K562 (cell line): ENCODE results near the gene SPZ1.

Source experiments
- BDP1 ChIP-seq: IDR thresholded peaks from 3 replicates; pipeline ENCODE4 v1.6.1; 2011; ENCODE audit not compliant: insufficient read length, insufficient read depth
- CCAR2 ChIP-seq: fragments of 200-400 bp; formaldehyde crosslinking; IDR thresholded peaks from 2 replicates; pipeline ENCODE4 v1.6.1; 2017; ENCODE audit warnings: mild to moderate bottlenecking, low read depth, low read length
- CEBPB ChIP-seq: fragments of 450-650 bp; IDR thresholded peaks from 2 replicates; pipeline ENCODE4 v1.6.1; 2016; ENCODE audit warnings: missing genetic modification characterization, missing compliant biosample characterization
- HDGF ChIP-seq: fragments of 450-650 bp; IDR thresholded peaks from 2 replicates; pipeline ENCODE4 v1.6.1; 2016
- POLR2AphosphoS5 ChIP-seq: IDR thresholded peaks from 2 replicates; pipeline ENCODE4 v1.6.1; 2011; ENCODE audit warnings: mild to moderate bottlenecking, low read depth, low read length, moderate library complexity; ENCODE audit not compliant: control insufficient read depth, insufficient read depth
- SMAD1 ChIP-seq: fragments of 150-350 bp; IDR thresholded peaks from 2 replicates; pipeline ENCODE4 v1.6.1; 2014; ENCODE audit warnings: low read length, low read depth; ENCODE audit not compliant: partially characterized antibody
- SMC3 ChIP-seq: conservative IDR thresholded peaks from 2 replicates; pipeline ENCODE4 v1.6.1; 2011; ENCODE audit warnings: low read depth, low read length, improper control_type of control experiment; ENCODE audit not compliant: insufficient read depth
- SP2 ChIP-seq: IDR thresholded peaks from 2 replicates; pipeline ENCODE4 v1.6.1; 2011; ENCODE audit warnings: mild to moderate bottlenecking, low read depth, low read length, moderate library complexity; ENCODE audit not compliant: poor library complexity, severe bottlenecking; ENCODE audit errors: extremely low read depth
- ZBTB11 ChIP-seq, 3 experiments: fragments of 200-800 bp in 1 of 3; fragments of 250-450 bp in 1 of 3; fragments of 450-650 bp in 1 of 3; sonication (Bioruptor Pico) in 1 of 3; sonication (Bioruptor generic) in 1 of 3; formaldehyde crosslinking in 1 of 3; IDR thresholded peaks; 2 replicates each; pipeline versions ENCODE4 v1.6.1 to v1.8.0; 2016 to 2022; ENCODE audit warnings: mild to moderate bottlenecking in 2 of 3, missing genetic modification characterization in 2 of 3, missing compliant biosample characterization in 1 of 3, moderate library complexity in 1 of 3
- TF ChIP-seq, protein P1 (sequence below): fragments of 450-650 bp; conservative IDR thresholded peaks from 2 replicates; pipeline ENCODE4 v1.6.1; 2016; ENCODE audit warnings: missing genetic modification characterization, low read depth, mild to moderate bottlenecking, missing compliant biosample characterization, moderate library complexity
- TF ChIP-seq, protein P2 (sequence below), 3 experiments: IDR thresholded peaks in 2 of 3; conservative IDR thresholded peaks in 1 of 3; 2 replicates each; pipeline ENCODE4 v1.5.1; 2011 to 2012; ENCODE audit warnings: low read length in 3 of 3, mild to moderate bottlenecking in 3 of 3, control low read depth in 2 of 3, improper control_type of control experiment in 1 of 3, inconsistent platforms in 1 of 3, low read depth in 1 of 3, mixed read lengths in 1 of 3, moderate library complexity in 1 of 3; ENCODE audit not compliant: insufficient read depth in 2 of 3
- TF ChIP-seq, protein P3 (sequence below): sonication (generic); formaldehyde crosslinking; IDR thresholded peaks from 2 replicates; pipeline ENCODE4 v1.8.0; 2022; ENCODE audit warnings: mild to moderate bottlenecking, missing genetic modification reagents
- TF ChIP-seq, protein P4 (sequence below): sonication (generic); formaldehyde crosslinking; IDR thresholded peaks from 2 replicates; pipeline ENCODE4 v1.8.0; 2022; ENCODE audit warnings: missing genetic modification reagents, mild to moderate bottlenecking, moderate library complexity, borderline replicate concordance

- TF ChIP-seq POLR2AphosphoS5 (no peak), ZBTB11 (CRISPR knock-in tag; IDR thresholded peaks at IDR 0.05) (no peak), SP2 (no peak), CCAR2 (no peak), CEBPB (no peak), SMAD1 (no peak), SMC3 (no peak), HDGF (no peak), BDP1 (no peak)
- TF ChIP-seq, protein P1, sequence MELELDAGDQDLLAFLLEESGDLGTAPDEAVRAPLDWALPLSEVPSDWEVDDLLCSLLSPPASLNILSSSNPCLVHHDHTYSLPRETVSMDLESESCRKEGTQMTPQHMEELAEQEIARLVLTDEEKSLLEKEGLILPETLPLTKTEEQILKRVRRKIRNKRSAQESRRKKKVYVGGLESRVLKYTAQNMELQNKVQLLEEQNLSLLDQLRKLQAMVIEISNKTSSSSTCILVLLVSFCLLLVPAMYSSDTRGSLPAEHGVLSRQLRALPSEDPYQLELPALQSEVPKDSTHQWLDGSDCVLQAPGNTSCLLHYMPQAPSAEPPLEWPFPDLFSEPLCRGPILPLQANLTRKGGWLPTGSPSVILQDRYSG (tag) = no peak
- TF ChIP-seq, protein P2, sequence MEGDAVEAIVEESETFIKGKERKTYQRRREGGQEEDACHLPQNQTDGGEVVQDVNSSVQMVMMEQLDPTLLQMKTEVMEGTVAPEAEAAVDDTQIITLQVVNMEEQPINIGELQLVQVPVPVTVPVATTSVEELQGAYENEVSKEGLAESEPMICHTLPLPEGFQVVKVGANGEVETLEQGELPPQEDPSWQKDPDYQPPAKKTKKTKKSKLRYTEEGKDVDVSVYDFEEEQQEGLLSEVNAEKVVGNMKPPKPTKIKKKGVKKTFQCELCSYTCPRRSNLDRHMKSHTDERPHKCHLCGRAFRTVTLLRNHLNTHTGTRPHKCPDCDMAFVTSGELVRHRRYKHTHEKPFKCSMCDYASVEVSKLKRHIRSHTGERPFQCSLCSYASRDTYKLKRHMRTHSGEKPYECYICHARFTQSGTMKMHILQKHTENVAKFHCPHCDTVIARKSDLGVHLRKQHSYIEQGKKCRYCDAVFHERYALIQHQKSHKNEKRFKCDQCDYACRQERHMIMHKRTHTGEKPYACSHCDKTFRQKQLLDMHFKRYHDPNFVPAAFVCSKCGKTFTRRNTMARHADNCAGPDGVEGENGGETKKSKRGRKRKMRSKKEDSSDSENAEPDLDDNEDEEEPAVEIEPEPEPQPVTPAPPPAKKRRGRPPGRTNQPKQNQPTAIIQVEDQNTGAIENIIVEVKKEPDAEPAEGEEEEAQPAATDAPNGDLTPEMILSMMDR (IDR thresholded peaks at IDR 0.05 in 2 of 3, conservative IDR thresholded peaks at IDR 0.05 in 1 of 3; ENCODE audit: insufficient read depth in 2 of 3, low read depth in 1 of 3, low read length in 3 of 3) = no peak
- TF ChIP-seq, protein P3, sequence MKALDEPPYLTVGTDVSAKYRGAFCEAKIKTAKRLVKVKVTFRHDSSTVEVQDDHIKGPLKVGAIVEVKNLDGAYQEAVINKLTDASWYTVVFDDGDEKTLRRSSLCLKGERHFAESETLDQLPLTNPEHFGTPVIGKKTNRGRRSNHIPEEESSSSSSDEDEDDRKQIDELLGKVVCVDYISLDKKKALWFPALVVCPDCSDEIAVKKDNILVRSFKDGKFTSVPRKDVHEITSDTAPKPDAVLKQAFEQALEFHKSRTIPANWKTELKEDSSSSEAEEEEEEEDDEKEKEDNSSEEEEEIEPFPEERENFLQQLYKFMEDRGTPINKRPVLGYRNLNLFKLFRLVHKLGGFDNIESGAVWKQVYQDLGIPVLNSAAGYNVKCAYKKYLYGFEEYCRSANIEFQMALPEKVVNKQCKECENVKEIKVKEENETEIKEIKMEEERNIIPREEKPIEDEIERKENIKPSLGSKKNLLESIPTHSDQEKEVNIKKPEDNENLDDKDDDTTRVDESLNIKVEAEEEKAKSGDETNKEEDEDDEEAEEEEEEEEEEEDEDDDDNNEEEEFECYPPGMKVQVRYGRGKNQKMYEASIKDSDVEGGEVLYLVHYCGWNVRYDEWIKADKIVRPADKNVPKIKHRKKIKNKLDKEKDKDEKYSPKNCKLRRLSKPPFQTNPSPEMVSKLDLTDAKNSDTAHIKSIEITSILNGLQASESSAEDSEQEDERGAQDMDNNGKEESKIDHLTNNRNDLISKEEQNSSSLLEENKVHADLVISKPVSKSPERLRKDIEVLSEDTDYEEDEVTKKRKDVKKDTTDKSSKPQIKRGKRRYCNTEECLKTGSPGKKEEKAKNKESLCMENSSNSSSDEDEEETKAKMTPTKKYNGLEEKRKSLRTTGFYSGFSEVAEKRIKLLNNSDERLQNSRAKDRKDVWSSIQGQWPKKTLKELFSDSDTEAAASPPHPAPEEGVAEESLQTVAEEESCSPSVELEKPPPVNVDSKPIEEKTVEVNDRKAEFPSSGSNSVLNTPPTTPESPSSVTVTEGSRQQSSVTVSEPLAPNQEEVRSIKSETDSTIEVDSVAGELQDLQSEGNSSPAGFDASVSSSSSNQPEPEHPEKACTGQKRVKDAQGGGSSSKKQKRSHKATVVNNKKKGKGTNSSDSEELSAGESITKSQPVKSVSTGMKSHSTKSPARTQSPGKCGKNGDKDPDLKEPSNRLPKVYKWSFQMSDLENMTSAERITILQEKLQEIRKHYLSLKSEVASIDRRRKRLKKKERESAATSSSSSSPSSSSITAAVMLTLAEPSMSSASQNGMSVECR (CRISPR knock-in tag) = no peak
- TF ChIP-seq, protein P4, sequence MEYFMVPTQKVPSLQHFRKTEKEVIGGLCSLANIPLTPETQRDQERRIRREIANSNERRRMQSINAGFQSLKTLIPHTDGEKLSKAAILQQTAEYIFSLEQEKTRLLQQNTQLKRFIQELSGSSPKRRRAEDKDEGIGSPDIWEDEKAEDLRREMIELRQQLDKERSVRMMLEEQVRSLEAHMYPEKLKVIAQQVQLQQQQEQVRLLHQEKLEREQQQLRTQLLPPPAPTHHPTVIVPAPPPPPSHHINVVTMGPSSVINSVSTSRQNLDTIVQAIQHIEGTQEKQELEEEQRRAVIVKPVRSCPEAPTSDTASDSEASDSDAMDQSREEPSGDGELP = no peak
Observed at GRCh38 chr5:80370390-80370789, 50.6 kb downstream of the SPZ1 start.
